Measurements from ENCODE around the gene PCNX1. TPM values are rescaled to one million over a fixed set of nuclear protein-coding genes. Genes with fewer than 3 reads are reported as not detected.
"Not testable (repeated sequence)": the region's sequence is repeated elsewhere in the genome, so short reads cannot be mapped to it uniquely, and the experiment has no call there.

PCNX1 gene
- total RNA-seq, 1 experiment from 2014 or later = 16.1 TPM

DNA sequence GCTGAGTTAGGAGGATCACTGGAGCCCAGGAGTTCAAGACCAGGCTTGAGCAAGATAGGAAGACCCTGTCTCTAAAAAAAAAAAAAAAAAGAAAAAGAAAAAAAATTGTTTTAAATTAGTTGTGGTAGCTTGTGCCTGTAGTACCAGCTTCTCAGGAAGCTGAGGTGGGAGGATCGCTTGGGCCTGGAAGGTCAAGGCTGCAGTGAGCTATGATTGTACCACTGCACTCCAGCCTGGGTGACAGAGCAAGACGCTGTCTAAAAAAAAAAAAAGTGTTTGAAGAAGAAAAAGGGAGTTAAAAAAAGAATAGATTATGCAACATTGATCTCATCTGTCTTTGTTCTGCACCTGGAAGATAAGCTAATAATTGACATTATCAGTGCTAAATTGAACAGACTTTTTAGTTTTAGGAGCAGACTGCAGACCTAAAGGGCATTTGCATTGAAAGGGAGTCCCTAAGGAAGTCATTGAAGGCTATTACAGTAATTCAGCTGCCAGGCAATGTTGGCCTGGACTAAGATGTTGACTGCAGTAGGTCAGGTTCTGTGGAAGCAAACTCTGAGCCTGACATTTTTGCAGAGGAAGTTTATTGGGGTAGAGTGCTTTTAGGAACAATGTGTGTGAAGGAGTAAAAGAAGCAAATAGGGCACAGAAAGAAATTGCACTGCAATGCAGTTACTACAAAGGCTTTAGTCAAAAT lies 215.8 kb downstream of the PCNX1 start:
- DNase-seq (ENCODE audit: low read depth) = no peak

DNA sequence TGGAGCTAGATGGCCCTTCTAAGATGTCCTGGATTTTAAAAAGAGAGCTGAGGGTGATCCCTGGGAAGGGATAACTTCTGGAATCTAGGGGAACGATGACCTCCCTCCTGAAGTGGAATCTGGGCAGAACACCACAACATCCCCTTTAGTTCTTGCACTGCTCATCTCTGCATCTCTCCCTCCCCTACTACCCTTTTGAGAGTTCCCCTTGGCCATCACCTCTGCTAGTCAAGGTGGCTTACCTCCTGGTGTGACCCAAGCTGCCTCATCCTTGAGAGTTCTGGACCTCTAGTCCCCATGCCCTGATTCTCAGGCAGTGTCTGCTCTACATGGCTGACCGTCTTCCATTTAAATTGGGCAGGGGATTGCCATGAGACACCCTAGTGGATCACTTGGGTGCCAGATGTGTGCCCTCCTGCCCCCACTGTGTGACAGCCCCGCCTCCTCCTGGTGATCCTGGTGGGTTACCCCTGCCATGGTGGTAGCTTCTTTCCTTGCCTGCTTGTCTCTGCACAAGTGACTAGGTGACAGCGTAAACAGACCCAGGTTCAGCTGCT lies 216.4 kb downstream of the PCNX1 start:
- no peak for DNase-seq (ENCODE audit: low read depth)

DNA sequence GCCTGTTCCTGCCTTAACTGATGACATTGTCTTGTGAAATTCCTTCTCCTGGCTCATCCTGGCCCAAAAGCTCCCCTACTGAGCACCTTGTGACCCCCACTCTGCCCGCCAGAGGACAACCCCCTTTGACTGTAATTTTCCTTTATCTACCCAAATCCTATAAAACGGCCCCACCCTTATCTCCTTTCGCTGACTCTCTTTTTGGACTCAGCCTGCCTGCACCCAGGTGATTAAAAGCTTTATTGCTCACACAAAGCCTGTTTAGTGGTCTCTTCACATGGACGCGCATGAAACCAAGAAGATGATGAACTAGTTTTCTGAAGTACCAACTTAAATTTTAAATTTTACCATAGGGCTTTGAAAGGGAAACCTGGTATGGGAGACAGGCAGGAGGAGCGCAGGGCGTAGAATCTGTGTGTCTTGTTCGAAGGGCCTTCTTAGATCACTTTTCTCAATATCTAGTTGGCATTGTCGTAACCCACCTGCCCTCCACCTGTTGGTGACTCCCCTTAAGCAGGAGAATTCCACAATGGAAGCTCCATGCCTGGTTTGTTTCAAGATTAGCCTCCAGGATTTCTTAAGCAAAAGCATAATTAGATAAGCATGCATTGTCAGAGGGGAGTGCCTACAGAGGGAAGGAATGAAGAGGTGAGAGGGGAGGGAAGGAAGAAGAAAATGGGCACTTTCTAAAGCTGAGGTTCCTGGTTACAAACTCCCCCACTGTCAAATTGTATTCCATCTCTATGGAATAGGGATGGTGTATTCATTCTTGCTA lies 222.6 kb downstream of the PCNX1 start:
- not testable (repeated sequence) for DNase-seq (ENCODE audit: low read depth)

DNA sequence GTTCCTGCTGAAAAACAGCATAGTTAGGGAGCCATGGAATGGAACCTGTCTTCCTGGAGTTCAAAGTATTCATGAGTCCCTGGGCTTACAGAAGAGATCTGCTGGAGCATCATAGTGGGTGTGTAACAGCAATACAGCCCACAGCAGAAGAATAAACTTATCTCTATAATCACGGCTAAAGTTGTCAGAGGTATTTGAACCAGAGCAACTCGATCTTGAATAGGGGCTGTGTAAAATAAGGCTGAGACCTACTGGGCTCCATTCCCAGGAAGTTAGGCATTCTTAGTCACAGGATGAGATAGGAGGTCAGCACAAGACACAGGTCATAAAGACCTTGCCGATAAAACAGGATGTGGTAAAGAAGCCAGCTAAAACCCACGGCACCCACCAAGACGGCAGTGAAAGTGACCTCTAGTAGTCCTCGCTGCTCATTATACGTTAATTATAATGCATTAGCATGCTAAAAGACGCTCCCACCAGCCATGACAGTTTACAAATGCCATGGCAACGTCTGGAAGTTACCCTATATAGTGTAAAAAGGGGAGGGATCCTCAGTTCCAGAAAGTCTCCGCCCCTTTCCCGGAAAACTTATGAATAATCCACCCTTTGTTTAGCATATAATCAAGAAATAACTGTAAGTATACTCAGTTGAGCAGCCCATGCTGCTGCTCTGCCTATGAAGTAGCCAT lies 223.4 kb downstream of the PCNX1 start:
- peak; percentile 92 for DNase-seq (ENCODE audit: low read depth)

DNA sequence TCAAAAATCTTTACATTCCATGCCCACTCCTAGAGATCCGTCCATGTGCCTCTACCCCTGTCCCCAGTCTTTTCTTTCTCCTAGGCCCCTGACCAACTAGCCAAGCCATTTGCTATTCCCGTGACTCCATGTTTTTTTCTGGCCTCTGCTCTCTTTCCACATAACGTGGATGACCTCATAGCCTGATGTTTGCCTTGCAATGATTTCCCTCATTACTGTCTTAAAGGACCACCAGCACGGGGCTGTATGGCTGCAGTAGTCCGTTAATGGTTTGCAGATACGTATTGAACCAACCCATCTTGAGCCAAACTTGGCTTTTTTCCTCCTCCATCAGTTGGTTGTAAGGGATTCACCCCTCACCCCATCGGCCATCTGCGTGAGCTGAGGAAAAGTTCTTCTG lies 226.0 kb downstream of the PCNX1 start:
- no peak for DNase-seq (ENCODE audit: low read depth)

GRCh38 chr14:71135496-71135895 lies 228.2 kb downstream of the PCNX1 start:
- DNase-seq (ENCODE audit: low read depth) = no peak

DNA sequence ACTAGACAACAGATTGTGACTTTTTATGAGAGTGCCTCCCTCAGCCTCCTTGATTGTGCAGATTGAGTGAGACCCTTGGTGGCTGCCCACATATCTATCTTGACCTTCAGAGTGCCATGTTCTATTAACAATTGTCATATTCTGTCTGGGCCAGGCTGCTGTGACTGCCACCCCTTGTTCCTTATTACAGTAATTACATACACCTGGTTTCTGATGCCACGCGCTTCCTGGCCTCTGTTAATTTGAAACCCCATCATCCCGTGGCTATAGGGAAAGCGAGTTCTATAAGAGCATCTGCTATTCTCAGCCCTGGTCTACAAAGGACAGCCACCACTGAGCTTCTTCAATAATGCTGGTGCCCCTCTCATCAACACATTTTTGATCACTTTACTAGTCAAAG lies 228.7 kb downstream of the PCNX1 start:
- no peak for DNase-seq (ENCODE audit: low read depth)

DNA sequence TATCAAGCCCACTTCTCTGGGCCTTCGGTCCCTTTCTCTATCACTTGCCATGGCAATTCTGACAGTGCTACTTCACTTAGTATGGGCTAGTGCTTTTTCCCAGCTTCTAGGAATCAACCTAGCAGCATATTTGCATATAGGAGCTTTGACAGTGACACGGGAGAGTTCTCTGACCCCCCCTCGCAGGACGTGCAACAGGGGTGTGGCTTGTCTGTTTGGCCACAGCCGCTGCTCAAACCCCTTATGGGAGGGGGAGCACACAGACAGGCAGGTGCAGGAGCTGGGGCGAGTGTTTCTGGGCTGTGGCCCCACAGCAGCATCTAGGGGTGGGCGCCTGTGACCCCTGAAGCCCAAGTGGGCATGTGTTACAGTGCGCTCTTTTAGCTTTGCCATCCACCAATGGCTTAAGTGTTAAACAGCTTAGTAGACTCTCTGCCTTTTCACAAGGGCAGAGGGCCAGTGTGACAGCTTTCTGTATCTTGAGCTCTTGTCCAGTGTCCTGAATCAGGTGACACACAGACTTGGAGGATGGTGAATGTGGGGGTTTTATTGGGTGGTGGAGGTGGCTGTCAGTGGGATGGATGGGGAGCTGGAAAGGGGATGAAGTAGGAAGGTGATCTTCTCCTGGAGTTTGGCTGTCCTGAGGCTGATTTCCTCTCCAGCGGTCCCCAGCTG lies 229.3 kb downstream of the PCNX1 start:
- DNase-seq (ENCODE audit: low read depth) = no peak

DNA sequence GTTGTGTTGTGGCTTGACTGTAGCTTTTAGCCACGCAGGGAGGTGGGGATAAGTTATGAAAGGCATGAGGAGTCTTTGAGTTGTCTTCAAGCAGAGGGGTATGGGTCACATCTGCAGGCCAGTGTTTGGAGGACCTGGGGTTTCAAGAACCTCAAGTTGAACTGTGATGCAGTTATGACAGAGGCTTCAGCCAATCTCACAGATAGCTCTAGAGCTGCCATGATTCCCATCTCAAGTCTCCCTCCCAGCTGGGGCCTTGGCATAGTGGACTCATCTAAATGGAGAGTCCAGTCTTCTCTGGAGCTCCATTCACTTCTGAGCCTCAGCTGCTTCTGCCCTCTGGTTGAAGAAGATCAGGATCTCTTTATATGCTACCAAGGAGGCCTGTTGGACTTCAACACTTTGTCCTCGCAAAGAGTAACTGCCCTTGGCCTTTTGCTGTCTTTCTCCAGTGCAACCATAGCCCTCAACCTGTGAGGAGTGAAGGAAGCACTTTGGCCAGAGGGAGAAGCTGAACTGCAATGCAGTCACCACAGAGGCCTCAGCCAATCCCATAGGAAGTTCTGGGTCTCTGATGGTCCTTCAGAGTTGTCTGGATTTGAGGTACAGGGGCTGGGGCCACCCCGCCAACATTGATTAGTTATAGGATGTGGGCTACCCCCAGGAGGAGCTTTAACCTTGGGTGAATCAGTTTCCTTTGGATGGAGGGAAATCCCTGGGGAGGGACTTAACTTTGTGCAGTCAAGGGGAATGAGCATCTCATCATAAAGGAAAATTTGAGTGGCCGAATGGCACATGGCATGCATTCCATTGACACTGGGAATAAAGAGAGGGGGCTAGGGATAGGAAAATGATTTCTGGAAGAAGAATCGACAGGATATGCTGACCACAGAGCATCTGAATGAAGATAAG lies 230.5 kb downstream of the PCNX1 start:
- no peak for DNase-seq (ENCODE audit: low read depth)

DNA sequence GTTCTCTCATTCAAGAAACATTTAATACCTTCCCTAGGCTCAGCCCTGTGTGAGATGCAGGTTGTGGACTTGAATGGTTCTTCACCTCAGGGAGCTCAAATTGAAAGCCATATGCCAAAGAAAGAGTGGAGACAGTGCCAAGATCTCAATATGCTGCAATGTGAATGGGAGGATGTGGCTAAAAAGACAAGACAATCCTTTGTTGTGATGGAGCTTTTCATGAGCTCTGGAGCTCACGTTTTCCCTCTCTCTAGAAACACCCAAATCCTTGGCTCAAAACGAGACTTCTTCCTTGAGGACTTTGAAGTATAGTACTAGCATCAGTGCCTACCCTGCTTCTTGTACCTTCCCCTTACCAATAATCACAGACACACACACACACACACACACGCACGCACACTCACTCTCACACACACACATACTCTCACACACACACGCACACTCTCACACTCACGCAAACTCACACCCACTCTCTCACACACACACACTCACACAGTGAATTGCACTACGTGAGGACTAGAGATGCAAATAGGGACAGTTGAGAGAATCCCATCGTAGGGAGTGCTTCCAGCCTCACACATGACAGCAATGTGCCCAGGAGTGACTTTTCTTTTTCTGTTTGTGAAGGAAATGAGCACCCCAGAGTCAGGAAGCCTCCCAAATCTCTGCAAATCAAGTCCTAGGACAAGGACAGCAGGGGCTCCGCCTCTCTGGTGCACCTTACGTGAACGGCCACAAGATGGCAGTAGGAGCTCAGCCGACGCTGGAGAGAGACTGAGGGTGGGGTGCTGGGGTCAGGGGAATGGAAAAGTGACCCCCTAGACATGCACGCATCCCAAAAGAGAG lies 231.4 kb downstream of the PCNX1 start:
- DNase-seq (ENCODE audit: low read depth) = peak; percentile 41

GRCh38 chr14:71139294-71139946 lies 232.2 kb downstream of the PCNX1 start:
- DNase-seq (ENCODE audit: low read depth) = no peak

DNA sequence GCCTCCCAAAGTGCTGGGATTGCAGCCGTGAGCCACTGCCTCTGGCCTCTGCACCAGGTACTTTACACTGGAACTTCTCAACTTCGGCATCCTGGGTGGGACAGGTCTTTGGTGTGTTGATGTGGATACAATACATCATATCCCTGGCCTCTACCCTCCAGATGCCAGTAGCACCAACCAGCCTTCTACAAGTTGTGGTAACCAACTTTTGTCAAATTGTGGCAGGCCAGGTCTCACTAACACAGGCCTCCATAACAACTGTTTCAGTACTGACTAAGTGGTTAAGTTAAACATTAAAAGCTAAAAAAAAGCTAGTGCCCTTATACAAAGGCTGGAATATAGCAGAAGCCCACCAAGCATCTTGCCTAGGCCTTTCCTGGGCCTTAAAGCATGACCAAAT lies 232.9 kb downstream of the PCNX1 start:
- no peak for DNase-seq (ENCODE audit: low read depth)

DNA sequence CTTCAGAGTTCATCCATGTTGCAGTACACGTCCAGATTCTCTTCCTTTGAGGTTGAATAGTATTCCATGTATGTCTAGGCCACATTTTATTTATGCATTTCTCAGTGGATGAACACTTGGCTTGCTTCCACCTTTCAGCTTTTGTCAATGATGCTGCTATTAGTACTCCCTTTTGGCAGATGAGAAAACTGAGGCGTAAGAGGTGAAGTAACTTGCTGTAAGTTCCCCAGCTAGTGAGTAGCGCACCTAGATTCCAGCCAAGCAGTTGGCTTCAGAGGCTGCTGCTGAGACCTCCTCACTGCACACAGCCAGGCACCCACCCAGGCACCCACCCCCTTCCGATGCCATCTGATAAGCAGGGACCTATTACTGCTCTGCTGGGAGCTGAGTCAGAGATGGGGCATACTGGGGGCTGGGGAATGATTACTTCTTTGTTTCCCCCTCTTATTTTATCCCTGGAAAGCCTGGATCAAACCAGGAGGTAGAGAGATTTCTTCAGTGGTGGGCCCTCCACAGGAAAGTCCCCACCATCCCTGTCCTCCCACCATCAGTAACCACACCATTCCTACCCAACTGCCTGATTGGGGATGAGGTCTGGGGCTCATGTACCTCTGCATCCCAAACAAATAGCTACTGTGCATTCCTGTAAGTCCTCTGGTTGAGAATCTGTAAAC lies 234.6 kb downstream of the PCNX1 start:
- no peak for DNase-seq (ENCODE audit: low read depth)

DNA sequence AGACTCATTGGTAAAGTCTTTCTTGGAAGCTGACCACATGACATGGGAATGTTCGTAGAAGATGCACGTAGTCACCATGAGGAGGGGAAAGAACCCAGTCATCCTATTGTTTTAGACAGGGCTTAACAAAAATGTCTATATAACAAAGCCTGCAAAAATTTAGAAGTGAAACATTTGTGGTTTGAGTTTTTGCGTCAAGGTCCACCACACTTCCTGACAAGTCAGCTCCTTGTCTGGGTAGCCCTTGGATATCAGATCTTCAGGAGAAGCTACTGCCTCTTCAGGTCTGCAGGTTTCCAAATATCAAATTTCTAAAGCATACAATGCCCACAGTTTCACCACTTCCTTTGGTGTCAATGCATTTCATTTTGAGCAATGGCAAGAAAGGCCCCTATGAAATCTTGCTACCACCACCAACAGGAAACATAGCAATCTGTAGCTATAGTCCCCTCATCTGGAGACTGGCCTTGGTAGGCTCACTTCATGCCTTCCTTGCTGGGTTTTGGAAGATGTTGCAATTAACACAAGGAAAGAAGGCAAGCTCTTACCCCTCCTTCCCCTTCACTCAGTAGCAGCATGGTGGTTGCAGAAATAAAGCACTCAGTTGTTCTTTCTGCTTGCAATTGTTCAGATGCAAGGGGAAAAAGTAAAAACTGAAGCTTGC lies 235.2 kb downstream of the PCNX1 start:
- DNase-seq (ENCODE audit: low read depth) = peak; percentile 87

GRCh38 chr14:71143381-71144290 lies 236.4 kb downstream of the PCNX1 start:
- peak; percentile 84 for DNase-seq (ENCODE audit: low read depth)

GRCh38 chr14:71147335-71147734 lies 240.1 kb downstream of the PCNX1 start:
- DNase-seq (ENCODE audit: low read depth) = not testable (repeated sequence)

DNA sequence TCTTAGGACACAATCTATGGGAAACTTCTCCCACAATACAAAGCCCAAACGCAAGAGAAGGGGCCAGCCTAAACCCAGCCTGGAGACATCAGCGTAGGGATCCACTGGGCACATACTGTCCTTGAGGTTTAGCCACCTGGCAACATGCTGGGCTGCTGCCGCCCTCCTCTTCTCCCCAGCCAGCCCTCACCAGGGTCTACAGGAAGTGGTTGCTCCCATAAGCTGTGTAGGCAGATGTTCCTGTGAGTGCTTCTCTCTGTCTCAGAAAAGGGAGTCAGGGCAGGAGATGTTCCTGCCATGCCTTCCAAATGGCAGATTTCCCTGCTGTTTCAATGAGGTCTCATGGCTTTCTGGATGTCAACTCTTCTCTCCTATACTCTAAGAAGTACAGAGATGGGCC lies 241.4 kb downstream of the PCNX1 start:
- no peak for DNase-seq (ENCODE audit: low read depth)

All from RPMI7951 (cell line).